NOMO-1 treated with dmso at 0.1 percent for 144 hours (cell line): ENCODE data around the gene C17orf100.

Experiments used
- DNase-seq: peaks from one replicate; lab custom pipeline; 2025; ENCODE audit not compliant: unreplicated experiment; lab: John Stamatoyannopoulos, UW

The C17orf100 gene

GRCh38 chr17:6651354-6651918 is at the start of gene C17orf100, which contains the start of gene MED31:
Gene C17orf100 (plus strand): TSS chr17:6651762. CDS start chr17:6651914, 152 bp downstream.
Gene MED31 (minus strand): TSS chr17:6651605. CDS start chr17:6651528, 77 bp downstream.
- DNase-seq = peak; percentile 76

GRCh38 chr17:6602141-6602540 is 49.4 kb upstream of the C17orf100 start:
- no peak for DNase-seq

GRCh38 chr17:6603744-6604325 is 47.7 kb upstream of the C17orf100 start:
- no peak for DNase-seq

DNA sequence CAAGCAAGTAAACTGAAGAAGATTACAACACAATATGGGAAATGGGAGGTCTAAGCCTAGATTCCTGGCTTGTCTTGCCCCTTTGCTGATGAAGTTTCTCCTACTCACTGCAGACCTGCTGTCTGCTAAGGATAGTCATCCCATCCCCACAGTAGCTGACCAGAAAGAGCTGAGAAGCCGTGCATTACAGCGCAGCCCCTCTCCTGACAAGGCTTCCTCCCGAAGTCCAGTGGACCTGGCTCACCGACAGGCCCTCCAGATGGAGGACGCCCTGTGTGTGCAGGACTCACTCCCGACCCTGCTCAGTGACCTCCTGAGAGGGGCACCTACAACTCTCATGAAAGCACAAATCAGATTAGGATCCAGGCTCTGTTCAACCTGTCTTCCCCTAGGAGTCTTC is 46.4 kb upstream of the C17orf100 start:
- DNase-seq = no peak

DNA sequence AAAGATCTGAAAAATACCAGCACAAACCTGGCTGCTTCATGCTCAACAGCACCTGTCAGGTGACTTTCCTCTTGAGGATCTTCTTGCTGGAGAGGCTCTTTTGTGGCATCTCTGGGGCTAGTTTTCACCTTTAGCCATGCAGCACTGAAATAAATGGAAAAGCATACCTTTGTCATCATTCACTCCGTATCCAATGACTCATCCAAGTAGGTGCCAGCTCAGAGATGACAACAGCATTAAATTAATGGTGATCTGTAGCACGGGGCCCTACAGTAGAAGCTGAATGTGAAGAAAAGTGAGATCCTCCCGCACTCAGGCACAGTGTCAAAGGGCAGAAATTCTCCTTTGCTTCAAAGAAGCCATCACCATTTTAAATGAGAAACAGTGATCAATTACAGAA is 43.2 kb upstream of the C17orf100 start:
- no peak for DNase-seq

- DNase-seq = no peak
Measured at GRCh38 chr17:6610011-6610410, 41.6 kb upstream of the C17orf100 start.

DNA sequence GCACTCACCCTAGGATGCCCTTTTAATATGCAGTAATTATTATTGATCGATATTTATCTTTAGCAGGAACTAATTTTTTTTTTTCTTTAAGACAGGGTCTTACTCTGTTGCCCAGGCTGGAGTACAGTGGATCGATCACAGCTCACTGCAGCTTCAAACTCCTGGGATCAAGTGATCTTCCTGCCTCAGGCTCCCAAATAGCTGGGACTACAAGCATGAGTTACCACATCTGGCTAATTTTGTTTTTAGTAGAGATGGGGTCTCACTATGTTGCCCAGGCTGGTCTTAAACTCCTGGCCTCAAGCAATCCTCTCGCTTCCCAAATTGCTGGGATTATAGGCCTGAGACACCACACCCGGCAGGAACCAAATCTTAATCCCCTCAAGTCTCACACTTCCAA is 40.3 kb upstream of the C17orf100 start:
- DNase-seq = no peak

- no peak for DNase-seq
Measured at GRCh38 chr17:6623941-6624340, 27.6 kb upstream of the C17orf100 start.

DNA sequence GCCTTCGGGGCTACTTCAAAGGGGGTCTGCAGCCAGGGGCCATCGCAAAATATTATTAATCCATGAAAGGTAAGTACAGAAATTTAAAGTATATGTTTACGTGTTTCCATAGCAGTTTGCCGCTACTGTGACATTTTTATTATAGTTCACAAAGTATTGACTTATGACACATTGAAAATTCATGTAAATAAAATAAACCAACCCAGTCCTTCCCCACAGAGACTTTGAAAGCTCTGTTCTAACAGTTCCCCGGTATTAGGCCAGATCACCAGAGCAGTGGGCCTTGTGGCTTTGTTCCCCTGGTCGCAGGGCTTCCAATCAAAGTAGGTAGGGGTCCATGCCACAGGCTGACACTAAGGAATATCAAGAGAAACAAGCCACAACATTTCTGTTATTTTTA is 24.9 kb upstream of the C17orf100 start:
- no peak for DNase-seq

DNA sequence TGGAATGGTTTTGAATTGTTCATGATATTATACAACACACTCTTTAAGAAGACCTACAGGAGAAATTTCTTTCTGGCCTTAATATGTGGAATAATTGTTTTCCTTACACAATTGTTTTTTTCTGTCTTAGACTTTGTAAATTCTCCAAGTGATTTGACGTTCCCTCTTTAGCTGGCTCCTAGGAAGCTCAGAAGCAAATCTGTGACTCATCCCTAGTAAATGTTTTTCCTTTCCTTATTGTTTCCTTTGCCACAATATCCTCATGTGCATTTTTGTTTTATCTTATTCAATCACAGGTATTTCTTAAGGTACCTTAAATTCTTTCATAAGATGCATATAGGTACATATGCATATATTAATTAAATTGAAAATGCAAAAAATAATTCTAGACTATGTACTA is 24.5 kb upstream of the C17orf100 start:
- DNase-seq = no peak

- DNase-seq = no peak
Measured at GRCh38 chr17:6630390-6630789, 21.2 kb upstream of the C17orf100 start.

GRCh38 chr17:6632530-6632929 is 19.0 kb upstream of the C17orf100 start:
- DNase-seq = no peak

- no peak for DNase-seq
Measured at GRCh38 chr17:6633263-6633662, 18.3 kb upstream of the C17orf100 start.

DNA sequence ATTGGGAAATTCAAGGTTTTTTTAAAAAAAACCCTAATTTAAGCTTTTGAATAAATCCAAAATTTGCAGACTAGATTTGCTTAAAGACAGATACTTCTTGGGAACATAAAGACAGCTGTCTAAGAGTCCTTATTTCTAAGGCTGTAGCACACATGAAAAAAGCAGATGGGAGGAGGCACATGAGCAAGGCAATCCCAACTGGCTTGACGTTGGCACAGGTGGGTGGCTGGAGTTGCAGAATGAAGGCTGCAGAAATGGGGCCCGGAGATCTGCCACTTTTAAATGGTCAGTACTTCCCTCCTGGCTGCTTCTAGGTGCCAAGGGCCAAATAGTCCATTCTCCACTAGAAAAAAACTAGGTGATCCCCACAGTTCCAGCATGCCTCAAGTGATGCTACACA is 15.5 kb upstream of the C17orf100 start:
- no peak for DNase-seq

GRCh38 chr17:6636616-6637457 is 14.7 kb upstream of the C17orf100 start:
- DNase-seq = no peak

DNA sequence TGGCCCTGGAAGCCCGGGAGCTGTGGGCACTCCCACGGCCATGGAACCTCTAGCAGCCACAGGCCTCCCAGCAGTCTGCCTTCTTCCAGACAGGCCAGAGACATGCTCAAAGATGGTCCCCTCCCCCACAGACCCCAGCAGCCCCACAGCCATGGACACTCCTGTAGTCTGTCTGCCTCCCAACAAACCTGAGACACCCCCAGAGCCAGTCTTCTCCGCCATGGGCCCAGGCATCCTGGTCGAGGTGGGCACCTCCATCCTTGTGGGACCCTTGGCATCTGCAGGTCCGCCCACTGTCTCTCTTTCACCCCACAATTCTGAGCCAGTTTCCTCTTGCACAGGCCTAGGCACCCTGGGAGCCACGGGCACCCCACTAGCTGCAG is 14.1 kb upstream of the C17orf100 start:
- DNase-seq = no peak

- DNase-seq = no peak
Measured at GRCh38 chr17:6638046-6638908, 13.3 kb upstream of the C17orf100 start.

GRCh38 chr17:6639014-6639585 is 12.5 kb upstream of the C17orf100 start:
- no peak for DNase-seq

- peak; percentile 36 for DNase-seq
Measured at GRCh38 chr17:6639586-6640535, 11.7 kb upstream of the C17orf100 start.
